G401 (cell line): ENCODE results near the gene C18orf63. TPM values are rescaled to one million over a fixed set of nuclear protein-coding genes. Genes with fewer than 3 reads are reported as not detected.
"Not testable (repeated sequence)": the region's sequence is repeated elsewhere in the genome, so short reads cannot be mapped to it uniquely, and the experiment has no call there.

Source experiments
- DNase-seq: peaks from one replicate; pipeline ENCODE4 v3.0.0-alpha.2; 2015; ENCODE audit warnings: low spot score
- in situ Hi-C: cut with HindIII; loops from 2 replicates; pipeline ENCODE4 v1.10.0; 2016; ENCODE audit warnings: low sequenced_read_pairs, mixed read lengths
- total RNA-seq: library from RNA; depleted of rRNA; stranded (reverse); fragments of >200 nt; shearing (Covaris generic); gene quantifications from 2 replicates; pipeline ENCODE4 v1.2.3, GENCODE V29; 2014

Gene C18orf63
- total RNA-seq, 1 experiment from 2014 or later = not detected

DNA sequence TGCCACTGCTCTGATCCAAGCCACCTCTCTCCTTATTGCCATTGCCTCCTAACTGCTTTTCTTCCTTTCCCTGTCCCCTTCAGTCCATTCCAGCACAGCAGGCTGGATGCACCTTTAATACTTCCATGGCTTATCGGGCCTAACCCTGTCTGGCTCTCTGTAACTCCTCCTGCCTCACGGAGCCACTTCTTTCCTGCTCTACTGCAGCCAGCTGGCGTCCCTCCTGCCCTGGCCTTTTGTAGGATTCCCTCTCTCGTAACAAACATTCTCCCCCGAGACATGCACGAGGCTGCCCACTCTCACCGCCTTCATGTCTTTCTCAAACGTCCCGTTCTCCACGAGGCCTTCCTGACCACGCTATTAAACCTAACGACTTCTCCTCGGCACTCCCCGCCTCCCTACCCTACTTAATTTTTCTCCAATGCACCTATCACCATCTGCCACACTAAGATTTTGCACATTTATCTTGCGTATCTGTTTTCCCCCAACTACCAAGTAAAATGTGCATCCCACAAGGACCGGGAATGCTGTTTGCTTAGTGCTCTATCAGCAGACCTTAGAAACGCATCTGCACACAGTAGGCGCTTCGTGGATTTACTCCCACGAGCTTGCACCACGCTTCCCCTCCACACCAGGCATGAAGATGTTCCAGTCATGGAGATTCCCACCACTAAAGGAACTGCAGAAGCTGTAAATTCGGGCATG is 728 bp upstream of the C18orf63 start:
- in situ Hi-C loops = no loop called here
- no peak for DNase-seq

DNA sequence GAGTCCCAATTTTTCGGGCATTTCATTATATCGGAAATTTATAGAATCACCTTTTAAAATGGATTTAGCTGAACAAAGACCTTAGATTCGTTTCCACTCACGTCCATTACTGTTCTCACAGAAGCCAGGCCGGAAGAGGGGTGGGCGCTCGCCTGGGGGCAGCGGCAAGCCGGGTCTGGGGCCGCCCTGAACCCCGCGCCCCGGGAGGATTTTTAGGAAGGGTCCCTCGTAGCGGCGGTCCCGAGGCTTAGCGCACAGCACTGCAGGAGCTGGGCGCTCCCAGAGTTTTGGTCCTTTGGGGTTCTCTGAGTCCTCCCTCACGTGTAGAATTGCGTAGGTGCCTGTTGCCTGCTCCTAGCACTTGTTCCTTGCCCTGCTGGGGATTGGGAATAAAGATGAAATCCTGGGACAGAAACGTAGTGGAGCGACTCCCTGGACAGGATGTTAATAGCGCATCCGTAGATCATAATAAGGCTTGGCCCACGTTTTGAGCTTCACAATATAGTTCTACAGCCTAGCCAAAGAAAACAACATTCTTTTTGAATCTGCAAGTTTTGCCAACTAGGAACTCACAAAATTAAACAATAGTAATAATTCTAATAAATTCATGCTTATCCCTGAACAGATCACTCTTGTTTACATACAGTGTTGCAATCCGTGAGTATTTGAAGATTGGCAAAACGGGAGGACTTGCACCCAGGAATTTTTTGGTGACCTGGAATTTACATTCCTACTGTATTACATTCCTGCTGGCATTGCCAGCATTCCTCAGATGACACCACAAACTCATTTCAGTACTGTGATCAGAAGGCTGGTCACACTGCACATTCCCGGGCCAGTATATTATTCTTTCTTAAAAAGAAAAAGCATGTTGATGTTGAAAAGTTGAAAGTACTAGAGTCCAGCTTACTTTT is 875 bp downstream of the C18orf63 start:
- in situ Hi-C loops = no loop called here
- DNase-seq = no peak

DNA sequence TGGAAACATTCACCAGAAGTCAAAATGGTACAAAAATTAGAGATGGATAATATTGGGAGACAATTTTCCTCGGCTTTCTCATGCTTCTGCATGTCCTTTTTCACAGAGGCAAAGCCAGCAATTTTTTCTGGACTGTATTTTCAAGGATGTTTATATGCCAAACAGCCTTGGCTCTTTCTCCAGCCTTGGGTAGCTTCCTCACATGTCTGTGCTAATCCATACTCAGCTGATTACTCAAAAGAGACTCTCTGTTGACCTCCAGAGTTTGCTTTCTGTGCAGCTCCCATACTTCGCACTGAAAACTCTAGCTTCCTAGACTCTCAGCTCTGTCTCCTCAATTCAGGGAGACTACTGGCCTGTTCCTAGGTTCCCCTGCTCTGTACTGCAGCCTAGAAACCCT is 10.6 kb downstream of the C18orf63 start:
- in situ Hi-C loops = no loop called here
- DNase-seq = no peak

DNA sequence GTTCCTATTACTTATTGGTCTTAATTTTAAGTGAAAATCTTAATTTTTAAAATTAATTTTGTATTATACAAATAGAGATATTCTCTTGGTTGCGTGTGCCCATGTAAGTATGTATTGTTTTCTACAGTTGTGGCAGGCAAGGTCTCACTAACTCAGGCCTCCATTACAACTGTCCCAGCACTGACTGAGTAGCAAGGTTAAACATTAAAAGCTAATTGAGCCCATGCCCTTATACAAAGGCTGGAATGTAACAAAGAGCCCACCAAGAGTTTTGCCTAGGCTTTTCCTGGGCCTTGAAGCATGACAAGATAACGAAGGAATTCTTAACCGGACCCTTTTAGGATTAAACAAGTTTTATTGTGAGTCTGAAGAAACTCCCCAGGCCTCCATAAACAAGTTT is 11.2 kb downstream of the C18orf63 start:
- in situ Hi-C loops, DNase-seq: not testable (repeated sequence)

DNA sequence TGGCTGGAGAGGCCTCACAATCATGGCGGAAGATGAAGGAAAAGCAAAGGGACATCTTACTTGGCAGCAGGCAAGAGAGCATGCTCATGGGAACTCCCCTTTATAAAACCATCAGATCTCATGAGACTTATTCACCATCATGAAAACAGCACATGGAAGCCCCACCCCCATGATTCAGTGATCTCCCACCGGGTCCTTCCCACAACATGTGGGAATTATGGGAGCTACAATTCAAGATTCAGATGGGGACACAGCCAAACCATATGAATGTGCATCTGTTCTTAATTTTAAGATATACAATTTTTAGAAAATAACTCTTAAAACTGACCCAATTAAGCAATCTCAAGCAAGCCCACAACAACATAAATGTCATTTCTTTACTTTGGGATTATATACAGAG is 12.6 kb downstream of the C18orf63 start:
- in situ Hi-C loops = no loop called here
- no peak for DNase-seq

DNA sequence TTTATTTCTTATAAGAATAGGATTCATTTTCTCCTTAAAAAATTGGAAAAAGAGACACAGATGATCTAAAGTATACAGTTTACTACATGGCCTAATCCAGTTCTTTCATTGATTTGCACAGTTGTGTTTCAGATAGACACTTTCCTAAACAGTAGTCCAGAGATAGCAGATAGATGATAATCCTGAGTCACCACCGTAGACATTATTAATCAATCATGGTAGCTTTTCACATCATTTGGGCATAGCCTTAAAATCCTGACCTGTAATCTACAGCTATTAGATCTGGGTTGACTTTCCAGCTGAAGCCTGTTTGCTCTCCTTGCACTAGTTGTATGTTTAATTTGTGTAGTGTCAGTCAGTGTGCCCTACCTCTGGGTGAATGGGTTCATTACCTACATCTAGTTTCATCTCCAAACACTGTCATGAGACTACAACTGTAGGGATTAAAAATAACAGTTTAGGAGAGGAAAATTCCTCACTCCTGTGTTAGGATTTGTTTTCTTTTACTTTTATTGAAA is 14.1 kb downstream of the C18orf63 start:
- DNase-seq = no peak
- in situ Hi-C loops = no loop called here

DNA sequence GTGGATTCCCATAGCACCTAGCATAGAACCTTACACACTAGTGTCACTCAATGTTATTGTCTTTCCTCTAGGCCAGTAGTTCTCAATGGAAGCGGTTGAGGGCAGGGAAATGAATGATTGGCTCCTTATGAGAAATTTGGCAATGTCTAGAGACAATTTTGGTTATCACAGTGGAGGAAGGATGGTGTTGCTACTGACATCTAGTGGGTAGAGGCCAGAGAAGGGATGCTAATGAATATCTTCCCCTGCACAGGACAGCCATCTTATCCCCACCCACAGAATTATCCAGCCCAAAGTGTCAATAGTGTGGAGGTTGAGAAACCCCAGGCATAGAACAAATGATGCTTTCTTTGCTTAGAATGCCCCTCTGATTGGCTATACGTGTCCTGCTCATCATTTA is 15.8 kb downstream of the C18orf63 start:
- peak; percentile 71 for DNase-seq
- in situ Hi-C loops = no loop called here

DNA sequence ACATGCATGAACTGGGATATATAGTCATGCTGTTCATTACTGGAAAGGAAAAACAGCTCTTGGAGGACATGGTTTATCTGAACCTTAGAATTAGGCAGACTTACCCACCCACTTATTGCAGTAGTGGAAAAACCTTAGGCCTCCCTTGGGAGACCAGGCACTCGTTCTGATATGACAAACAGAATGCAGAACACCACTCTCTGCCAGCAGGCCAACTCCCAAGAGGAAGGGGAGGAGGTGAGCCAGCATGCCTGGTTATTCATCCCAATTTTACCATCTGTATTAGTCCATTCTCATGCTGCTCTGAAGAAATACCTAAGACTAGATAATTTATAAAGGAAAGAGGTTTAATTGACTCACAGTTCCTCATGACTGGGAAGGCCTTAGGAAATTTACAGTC is 17.5 kb downstream of the C18orf63 start:
- in situ Hi-C loops = no loop called here
- no peak for DNase-seq

DNA sequence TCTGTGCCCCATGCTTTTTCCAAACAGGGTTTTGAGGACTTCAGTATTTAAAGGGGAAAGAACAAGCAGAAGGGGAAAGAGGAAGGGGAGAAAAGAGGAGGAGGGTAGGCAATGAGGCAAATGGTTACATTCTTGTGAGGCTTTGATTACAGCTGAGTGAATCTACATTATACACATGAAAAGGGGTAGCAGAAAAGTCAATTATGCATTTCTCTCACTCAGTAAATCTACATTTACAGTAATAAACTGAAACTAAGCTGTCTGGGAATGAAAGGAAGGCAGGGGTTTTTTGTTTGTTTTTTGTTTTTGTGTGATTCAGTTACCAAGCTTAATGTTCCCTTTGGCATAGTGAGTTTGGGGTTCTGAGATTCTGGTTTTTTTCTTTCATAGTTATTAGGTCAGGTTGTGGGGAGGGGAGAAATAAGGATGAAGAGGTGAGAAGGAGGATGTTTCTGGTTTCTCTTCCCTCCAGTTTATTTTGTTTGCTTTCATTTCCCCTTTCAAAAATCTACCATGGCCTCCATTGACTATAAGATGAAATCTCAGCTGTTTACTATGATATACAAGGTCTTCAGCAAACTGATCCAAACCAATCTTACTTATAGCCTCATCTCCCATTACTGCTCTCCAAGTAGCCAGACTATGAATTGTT is 18.7 kb downstream of the C18orf63 start:
- in situ Hi-C loops = no loop called here

DNA sequence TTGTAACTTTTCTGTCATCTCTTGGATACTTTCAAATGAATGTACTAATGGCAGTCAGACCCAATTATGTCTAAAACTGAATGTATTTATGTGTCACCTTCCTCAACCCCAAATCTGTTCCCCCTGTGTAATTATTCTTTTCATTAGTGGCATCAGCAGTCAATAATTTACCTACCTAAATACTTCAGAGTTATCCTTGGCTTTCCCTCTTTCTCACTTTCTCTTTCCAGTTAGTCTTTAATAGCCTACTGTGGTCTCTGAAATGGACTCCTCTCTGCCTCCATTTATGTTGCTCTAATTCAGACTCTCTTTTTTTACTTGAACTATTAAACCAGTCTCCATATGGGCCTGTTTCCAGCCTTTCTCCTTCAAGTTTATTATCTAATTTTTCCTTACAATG is 21.0 kb downstream of the C18orf63 start:
- in situ Hi-C loops = no loop called here

More for the DNA sequence above, 18.7 kb downstream of the C18orf63 start:
- DNase-seq = no peak

DNA sequence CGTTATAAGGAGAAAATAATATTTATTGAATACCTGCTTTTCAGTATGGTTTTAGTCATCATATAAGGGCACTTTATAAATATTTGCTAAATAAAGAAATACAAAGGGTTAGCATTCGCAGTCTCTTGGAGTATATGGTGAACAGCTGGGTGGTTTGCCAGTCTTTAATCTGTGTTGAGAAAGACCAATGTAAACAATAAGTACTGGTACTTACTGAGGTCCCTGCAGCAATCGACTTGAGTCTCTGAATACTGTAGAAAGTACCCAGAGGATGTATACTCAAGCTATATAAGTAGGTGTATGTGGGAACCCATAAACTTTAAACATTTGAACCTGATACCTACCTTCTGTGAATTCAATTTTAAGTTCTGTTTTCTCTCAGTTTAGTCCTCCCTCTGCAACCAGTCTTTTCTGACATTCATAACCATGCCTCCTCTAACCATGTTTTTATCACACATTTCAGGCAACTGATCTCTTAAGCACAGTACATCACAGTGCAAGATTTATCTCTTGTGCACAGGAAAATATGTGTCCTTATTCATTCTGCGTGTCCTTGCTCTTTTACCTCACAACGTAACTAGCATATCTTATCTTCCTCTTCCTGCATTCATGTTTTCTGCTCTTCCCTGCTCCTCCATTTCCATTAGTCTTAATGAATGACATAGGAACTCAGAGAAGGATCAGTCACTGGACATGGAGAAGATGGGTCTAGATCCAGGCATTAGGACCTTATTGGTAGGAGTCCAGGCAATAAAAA is 21.7 kb downstream of the C18orf63 start:
- in situ Hi-C loops = no loop called here
- DNase-seq = no peak

More for the DNA sequence above, 21.0 kb downstream of the C18orf63 start:
- no peak for DNase-seq

DNA sequence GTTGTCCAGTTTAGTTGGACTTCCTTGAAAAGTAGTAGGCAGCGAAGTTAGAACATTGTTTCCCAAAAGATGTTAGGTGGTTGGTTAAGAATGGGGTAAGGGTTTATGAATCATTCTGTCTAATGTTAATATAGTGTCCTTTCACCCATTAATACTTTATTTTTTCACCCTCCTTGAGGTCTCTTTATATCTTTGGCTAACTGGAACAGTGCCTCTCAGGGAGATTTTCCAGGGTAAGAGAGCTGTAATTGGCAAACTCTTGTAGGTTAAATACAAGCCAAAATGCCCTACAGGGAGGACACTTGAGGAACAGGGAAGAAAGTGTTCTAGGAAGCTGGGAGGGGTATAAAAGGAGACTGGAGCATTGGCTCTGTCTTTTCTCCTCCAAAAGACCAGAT is 22.3 kb downstream of the C18orf63 start:
- in situ Hi-C loops = no loop called here

DNA sequence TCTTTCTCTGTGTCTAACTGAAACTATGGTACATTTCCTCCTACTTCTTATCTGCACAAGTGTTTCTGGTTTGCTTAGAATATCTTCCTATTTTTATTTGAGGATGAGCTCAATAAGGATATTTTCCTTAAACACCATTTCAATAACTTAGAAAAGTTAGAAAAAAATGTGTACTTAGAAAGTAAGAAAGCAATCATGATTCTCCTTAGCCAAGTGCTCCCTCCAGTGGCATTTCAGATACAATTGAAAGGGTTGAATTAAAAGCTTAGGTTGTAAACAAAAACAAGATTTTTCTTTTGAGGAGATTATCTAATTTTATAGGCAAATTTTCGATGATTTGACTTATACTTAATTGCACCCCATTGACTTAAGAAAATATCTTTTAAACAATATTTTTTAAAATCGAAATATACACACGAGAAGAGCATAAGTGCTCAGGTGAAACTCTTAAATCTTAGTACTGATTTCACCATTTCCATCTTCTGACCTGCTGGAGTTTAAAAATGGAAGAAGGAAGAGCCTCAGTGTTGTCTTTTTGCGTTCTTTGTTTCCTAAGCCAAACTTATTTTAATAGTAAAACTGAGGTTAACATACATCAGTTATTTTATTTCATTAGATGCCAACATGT is 26.9 kb downstream of the C18orf63 start:
- peak; percentile 68 for DNase-seq
- in situ Hi-C loops = no loop called here

More for the DNA sequence above, 22.3 kb downstream of the C18orf63 start:
- DNase-seq = no peak

DNA sequence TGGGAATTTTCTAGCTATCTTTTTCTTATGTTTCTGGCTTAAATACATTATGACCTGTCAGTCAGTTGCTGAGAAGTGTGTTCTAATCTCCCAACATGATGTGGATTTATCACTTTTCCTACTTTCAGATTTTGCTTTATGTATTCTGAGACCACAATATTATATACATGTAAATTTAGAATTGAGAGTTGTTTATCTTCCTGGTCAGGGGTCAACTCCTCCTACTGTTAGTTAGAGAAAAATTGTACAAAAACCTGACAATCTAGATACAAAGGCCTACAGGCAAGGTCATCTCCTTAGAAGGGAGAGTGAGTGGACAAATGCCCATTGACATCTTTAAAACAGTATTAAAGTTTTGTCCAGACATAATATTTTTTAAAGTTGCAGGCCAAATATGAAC is 30.6 kb downstream of the C18orf63 start:
- no peak for DNase-seq
- in situ Hi-C loops = no loop called here

DNA sequence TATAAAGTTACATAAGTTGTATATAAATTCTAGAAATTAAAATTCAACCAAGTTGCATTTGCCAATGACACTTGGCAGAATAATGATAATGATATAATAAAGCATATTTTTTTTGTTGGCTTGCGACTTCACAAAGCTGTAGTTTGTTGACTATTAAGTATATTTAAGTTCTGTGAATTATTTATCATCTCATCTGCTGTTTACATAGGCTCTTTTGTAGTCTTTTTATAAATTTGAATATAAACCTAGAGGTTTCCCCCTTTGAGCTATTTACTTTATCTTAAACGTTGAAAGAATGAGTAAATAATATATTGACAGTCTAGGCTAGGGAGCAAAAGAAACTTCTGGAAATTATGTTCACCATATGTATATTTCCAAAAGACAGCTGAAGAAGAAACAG is 32.9 kb downstream of the C18orf63 start:
- in situ Hi-C loops = no loop called here
- DNase-seq = no peak

DNA sequence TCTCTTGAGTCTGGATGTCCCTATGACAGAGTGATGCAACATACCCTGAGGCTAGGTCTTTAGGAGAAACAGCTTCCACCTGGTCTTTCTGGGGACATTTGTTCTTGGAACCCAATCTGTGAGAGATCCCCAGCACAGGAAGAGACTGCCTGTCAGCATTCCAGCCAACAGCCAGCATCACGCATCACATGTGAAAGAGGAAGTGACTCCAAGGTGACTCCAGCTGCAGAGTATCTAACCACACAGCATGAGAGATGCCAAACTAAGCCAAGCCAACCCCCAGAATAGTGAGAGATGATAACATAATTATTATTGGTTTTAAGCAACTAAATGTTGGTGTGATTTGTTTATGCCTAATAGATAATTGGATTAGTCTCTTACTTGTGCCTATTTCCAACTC is 35.7 kb downstream of the C18orf63 start:
- no peak for DNase-seq
- in situ Hi-C loops = no loop called here

DNA sequence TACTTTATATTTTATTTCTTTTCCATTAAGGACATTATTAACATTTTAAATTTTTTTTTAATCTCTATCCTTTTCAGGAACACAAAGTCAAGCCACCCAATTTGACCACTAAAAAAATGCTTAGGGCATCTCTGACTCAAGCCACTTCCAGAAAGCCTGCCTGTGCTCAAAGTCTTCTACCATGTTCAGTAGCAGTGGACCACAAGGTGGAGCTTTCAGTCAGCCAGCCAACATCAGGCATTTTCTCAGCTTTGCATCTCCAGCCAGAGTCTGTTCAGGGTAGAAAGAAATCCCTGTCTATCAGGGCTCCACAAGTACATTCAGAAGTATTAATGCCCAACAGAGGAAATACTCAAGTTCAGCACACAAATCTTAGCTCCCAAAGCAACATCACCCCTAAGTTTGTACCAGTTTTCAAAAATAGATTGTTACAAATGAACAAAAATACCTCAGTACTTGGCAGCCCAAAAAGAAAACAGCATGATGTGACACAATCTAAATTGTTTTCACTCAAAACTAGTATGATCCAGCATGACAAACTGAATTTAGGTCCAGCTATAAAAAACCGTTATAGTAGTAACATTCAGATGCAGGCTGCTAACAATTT is 37.6 kb downstream of the C18orf63 start:
- in situ Hi-C loops = no loop called here

DNA sequence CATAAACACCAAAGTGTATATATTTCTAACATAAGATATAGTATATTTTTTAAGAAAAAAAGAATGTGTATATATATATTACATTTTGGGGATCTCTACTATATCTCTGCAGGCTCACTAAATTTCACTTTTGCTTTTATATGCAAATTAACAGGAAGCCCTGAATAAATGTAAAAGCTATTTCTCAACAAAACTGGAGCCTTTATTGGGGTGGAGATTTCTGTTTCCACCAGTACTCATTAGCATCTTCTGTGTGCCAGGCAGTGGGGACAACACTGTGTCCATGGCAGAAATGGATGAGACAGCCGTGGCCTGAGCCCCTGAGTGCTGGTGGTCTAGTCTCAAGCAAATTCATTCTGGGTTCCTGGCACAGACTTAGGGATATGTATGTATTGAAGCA is 41.3 kb downstream of the C18orf63 start:
- in situ Hi-C loops = no loop called here

More for the DNA sequence above, 37.6 kb downstream of the C18orf63 start:
- peak; percentile 61 for DNase-seq

More for the DNA sequence above, 41.3 kb downstream of the C18orf63 start:
- no peak for DNase-seq
